Tibial artery (tissue), 4 donors: ENCODE measurements around the gene ENDOV.

Experiments used
- DNase-seq, 2 donors: peaks; one replicate each; pipeline ENCODE4 v3.0.0-alpha.2; 2019
- H3K27ac ChIP-seq, 2 donors: fragments of 200-600 bp; sonication (generic) in 1 of 2; 1 replicate in 1 of 2; 2 replicates in 1 of 2; pipeline ENCODE4 v1.5.1; 2018 to 2019; ENCODE audit warnings: mild to moderate bottlenecking in 1 of 2
- H3K27me3 ChIP-seq, 2 donors: fragments of 200-600 bp; sonication (generic) in 1 of 2; one replicate each; pipeline versions ENCODE4 v1.5.1 to v1.6.0; 2016 to 2019
- H3K36me3 ChIP-seq, 3 donors: fragments of 200-600 bp; sonication (generic) in 2 of 3; one replicate each; pipeline ENCODE4 v1.5.1; 2016 to 2019; ENCODE audit warnings: mild to moderate bottlenecking in 2 of 3
- H3K4me1 ChIP-seq, 4 donors: fragments of 200-600 bp; sonication (generic) in 2 of 4; 1 replicate in 3 of 4; 2 replicates in 1 of 4; pipeline ENCODE4 v1.5.1; 2016 to 2019
- H3K4me3 ChIP-seq, 2 donors: fragments of 200-600 bp; sonication (generic) in 1 of 2; 1 replicate in 1 of 2; 2 replicates in 1 of 2; pipeline ENCODE4 v1.5.1; 2018 to 2019; ENCODE audit warnings: mild to moderate bottlenecking in 2 of 2
- H3K9me3 ChIP-seq, 3 donors: fragments of 200-600 bp; sonication (generic) in 1 of 3; one replicate each; pipeline ENCODE4 v1.5.1; 2016 to 2019
- CTCF ChIP-seq, 2 experiments: fragments of 200-600 bp in 1 of 2; fragments of 450-650 bp in 1 of 2; IDR thresholded peaks; one replicate each; pipeline ENCODE4 v1.5.1; 2017 to 2019; ENCODE audit warnings: antibody characterized with exemption in 2 of 2, mild to moderate bottlenecking in 1 of 2, moderate library complexity in 1 of 2
- intact Hi-C: fragments of 100-400 bp; cut with DNase I; formaldehyde crosslinking; loops from one replicate; pipeline ENCODE4 v1.15.0; 2023; ENCODE audit warnings: low total_unique reads

Gene ENDOV

GRCh38 chr17:80472996-80473395 is 58.0 kb downstream of the ENDOV start:
- intact Hi-C loops, result no loop called here
- Histone ChIP-seq H3K9me3 (no peaks in the 10 kb centered on the region), H3K27me3 (peaks cover 10 to 97% of the 10 kb centered on the region in 2 donors), H3K4me1 (peaks cover 0 to 43% (median 38%) of the 10 kb centered on the region in 4 donors), H3K4me3 (no peak overlapping the region), H3K36me3 (no peaks in the 10 kb centered on the region), H3K27ac (no peak overlapping the region)
- no peak for DNase-seq
- TF ChIP-seq CTCF (IDR thresholded peaks at IDR 0.05), result no peak

GRCh38 chr17:80473701-80474100 is 58.7 kb downstream of the ENDOV start:
- Histone ChIP-seq H3K27ac (no peak overlapping the region), H3K9me3 (no peaks in the 10 kb centered on the region), H3K4me3 (no peak overlapping the region), H3K4me1 (peaks cover 4 to 50% (median 45%) of the 10 kb centered on the region in 4 donors), H3K27me3 (peaks cover 15 to 97% of the 10 kb centered on the region in 2 donors), H3K36me3 (no peaks in the 10 kb centered on the region)
- no peak for DNase-seq
- intact Hi-C loops, result no loop called here
- no peak for TF ChIP-seq CTCF (IDR thresholded peaks at IDR 0.05)

GRCh38 chr17:80474231-80474960 is 59.4 kb downstream of the ENDOV start:
- H3K36me3 ChIP-seq, result no peaks in the 10 kb centered on the region
- DNase-seq, result no peak
- no peaks in the 10 kb centered on the region for H3K9me3 ChIP-seq
- H3K27ac ChIP-seq, result no peak overlapping the region
- H3K27me3 ChIP-seq, result peaks cover 19 to 97% of the 10 kb centered on the region in 2 donors
- no peak for TF ChIP-seq CTCF (IDR thresholded peaks at IDR 0.05)
- H3K4me3 ChIP-seq, result no peak overlapping the region
- H3K4me1 ChIP-seq, result peaks cover 4 to 55% (median 47%) of the 10 kb centered on the region in 4 donors
- intact Hi-C loops, result no loop called here

- no peak for DNase-seq
- H3K27me3 ChIP-seq, result peaks cover 26 to 97% of the 10 kb centered on the region in 2 donors
- intact Hi-C loops, result no loop called here
- H3K4me3 ChIP-seq, result peak overlapping the region in 1 of 2 donors; percentile 36
- H3K36me3 ChIP-seq, result no peaks in the 10 kb centered on the region
- no peaks in the 10 kb centered on the region for H3K9me3 ChIP-seq
- no peak overlapping the region for H3K27ac ChIP-seq
- peaks cover 4 to 55% (median 47%) of the 10 kb centered on the region in 4 donors for H3K4me1 ChIP-seq
- TF ChIP-seq CTCF (IDR thresholded peaks at IDR 0.05), result no peak
These were observed 60.3 kb downstream of the ENDOV start for GRCh38 chr17:80474961-80475909.

- no peak for TF ChIP-seq CTCF (IDR thresholded peaks at IDR 0.05)
- intact Hi-C loops, result no loop called here
- peak within 1 kb of the TSS; percentile 15 to 36 for H3K4me3 ChIP-seq
- H3K9me3 ChIP-seq, result no peaks in the 10 kb centered on the region
- no peak for DNase-seq
- H3K36me3 ChIP-seq, result no peaks in the 10 kb centered on the region
- H3K27ac ChIP-seq, result no peak within 1 kb of the TSS
- peaks cover 30 to 97% of the 10 kb centered on the region in 2 donors for H3K27me3 ChIP-seq
- H3K4me1 ChIP-seq, result peaks cover 4 to 55% (median 47%) of the 10 kb centered on the region in 4 donors
These were observed 61.2 kb downstream of the ENDOV start, which contains the start of gene NPTX1 for GRCh38 chr17:80475910-80476876. Gene NPTX1 (minus strand): TSS chr17:80476607. CDS start chr17:80476446, 161 bp downstream.
